Gastroesophageal sphincter (tissue), 4 donors: ENCODE data around the gene SRBD1. TPM values are rescaled to one million over a fixed set of nuclear protein-coding genes. Genes with fewer than 3 reads are reported as not detected.
A peak's percentile ranks its signal among the peaks of the same experiment; 100 is the strongest.

Source experiments
- ATAC-seq: fragments of 150-250 bp; one replicate; pipeline ENCODE4 v1.9.1; 2016; ENCODE audit warnings: mild to moderate bottlenecking, moderate library complexity
- H3K27ac ChIP-seq, 4 donors: fragments of 200-600 bp; sonication (generic) in 3 of 4; 1 replicate in 3 of 4; 2 replicates in 1 of 4; pipeline ENCODE4 v1.5.1; 2016 to 2019
- H3K27me3 ChIP-seq: fragments of 200-600 bp; sonication (generic); one replicate; pipeline ENCODE4 v1.5.1; 2019
- H3K36me3 ChIP-seq, 2 donors: fragments of 200-600 bp; sonication (generic); one replicate each; pipeline ENCODE4 v1.5.1; 2019; ENCODE audit warnings: control low read depth in 1 of 2
- H3K4me1 ChIP-seq, 3 donors: fragments of 200-600 bp; sonication (generic); 1 replicate in 2 of 3; 2 replicates in 1 of 3; pipeline ENCODE4 v1.5.1; 2016 to 2019; ENCODE audit warnings: control low read depth in 2 of 3
- H3K4me3 ChIP-seq, 2 donors: fragments of 200-600 bp; sonication (generic); one replicate each; pipeline ENCODE4 v1.5.1; 2019; ENCODE audit warnings: mild to moderate bottlenecking in 1 of 2, moderate library complexity in 1 of 2
- H3K9me3 ChIP-seq, 3 donors: fragments of 200-600 bp; sonication (generic); one replicate each; pipeline ENCODE4 v1.5.1; 2017 to 2019; ENCODE audit warnings: control low read depth in 2 of 3
- CTCF ChIP-seq, 4 experiments: fragments of 200-600 bp in 2 of 4; fragments of 450-650 bp in 2 of 4; sonication (generic) in 1 of 4; IDR thresholded peaks; one replicate each; pipeline ENCODE4 v1.5.1; 2017 to 2019; ENCODE audit warnings: antibody characterized with exemption in 4 of 4, mild to moderate bottlenecking in 2 of 4, moderate library complexity in 2 of 4
- EP300 ChIP-seq: sonication (generic); formaldehyde crosslinking; IDR thresholded peaks from one replicate; pipeline ENCODE4 v1.6.1; 2017; ENCODE audit warnings: antibody characterized with exemption, mild to moderate bottlenecking
- POLR2A ChIP-seq, 2 donors: fragments of 450-650 bp; IDR thresholded peaks; one replicate each; pipeline ENCODE4 v1.6.1; 2017; ENCODE audit warnings: antibody characterized with exemption in 2 of 2, mild to moderate bottlenecking in 2 of 2, moderate library complexity in 1 of 2
- POLR2AphosphoS5 ChIP-seq: sonication (generic); formaldehyde crosslinking; IDR thresholded peaks from one replicate; pipeline ENCODE4 v1.6.1; 2017; ENCODE audit warnings: antibody characterized with exemption
- WGBS, 2 donors: methylation state at CpG; one replicate each; pipeline ENCODE4 v1.1.5; 2018; ENCODE audit warnings: low coverage in 1 of 2; 5-methylcytosine and 5-hydroxymethylcytosine counted together
- total RNA-seq, 4 donors: library from RNA; depleted of rRNA; stranded (reverse); fragments of >200 nt; gene quantifications; one replicate each; pipeline ENCODE4 v1.1.0, GENCODE V29; 2016

SRBD1 gene
- 10 to 100 TPM in 3 of 4 donors, 1 to 10 TPM in 1; 7.7 to 16.7 (median 12.5) TPM for total RNA-seq

GRCh38 chr2:45611020-45611859 is at the start of gene SRBD1:
SRBD1 (minus strand) TSS chr2:45611267; CDS start chr2:45605441, 5,826 bp downstream.
- Histone ChIP-seq H3K36me3 (no peaks in the 10 kb centered on the region), H3K9me3 (no peaks in the 10 kb centered on the region), H3K27ac (peak within 1 kb of the TSS; percentile 87 to 97 (median 90)), H3K4me1 (peaks cover 5 to 55% (median 18%) of the 10 kb centered on the region in 3 donors), H3K4me3 (peak within 1 kb of the TSS; percentile 69 to 96), H3K27me3 (no peaks in the 10 kb centered on the region)
- peak; percentile 96 for ATAC-seq
- WGBS, 2 donors: 4% methylated on average over 12 to 25 of the region's 44 CpGs
- TF ChIP-seq CTCF (IDR thresholded peaks at IDR 0.05) (peak in 2 of 4 experiments; percentile 28 to 39), EP300 (no peak), POLR2A (IDR thresholded peaks at IDR 0.05) (peak; percentile 36 to 38), POLR2AphosphoS5 (peak; percentile 72)

GRCh38 chr2:45654250-45654649 is 43.2 kb upstream of the SRBD1 start:
- H3K27me3 ChIP-seq: no peaks in the 10 kb centered on the region
- H3K4me3 ChIP-seq: no peak overlapping the region
- peaks cover 0 to 66% (median 10%) of the 10 kb centered on the region in 3 donors for H3K4me1 ChIP-seq
- H3K36me3 ChIP-seq: no peaks in the 10 kb centered on the region
- H3K9me3 ChIP-seq: no peaks in the 10 kb centered on the region
- WGBS, 2 donors: 100% methylated on average over 1 of the region's 3 CpGs
- no peak overlapping the region for H3K27ac ChIP-seq
- ATAC-seq: no peak
- TF ChIP-seq EP300 (no peak), CTCF (IDR thresholded peaks at IDR 0.05) (no peak), POLR2AphosphoS5 (no peak), POLR2A (IDR thresholded peaks at IDR 0.05) (no peak)

- Histone ChIP-seq H3K4me3 (peak overlapping the region; percentile 74 to 97), H3K27ac (peak overlapping the region in 1 of 4 donors; percentile 100), H3K9me3 (no peaks in the 10 kb centered on the region), H3K27me3 (no peaks in the 10 kb centered on the region), H3K36me3 (no peaks in the 10 kb centered on the region), H3K4me1 (peaks cover 0 to 74% (median 11%) of the 10 kb centered on the region in 3 donors)
- ATAC-seq: no peak
- 65 to 68% methylated on average over 4 to 5 of the region's 5 CpGs for WGBS, 2 donors
- TF ChIP-seq POLR2A (IDR thresholded peaks at IDR 0.05): no peak
- no peak for TF ChIP-seq POLR2AphosphoS5
- TF ChIP-seq CTCF (IDR thresholded peaks at IDR 0.05): no peak
- no peak for TF ChIP-seq EP300
These were observed 42.3 kb upstream of the SRBD1 start for GRCh38 chr2:45653122-45653913.

GRCh38 chr2:45652090-45653031 is 41.3 kb upstream of the SRBD1 start:
- no peak for ATAC-seq
- Histone ChIP-seq H3K27ac (peak overlapping the region; percentile 82 to 100 (median 100)), H3K27me3 (no peaks in the 10 kb centered on the region), H3K4me3 (peak overlapping the region; percentile 74 to 97), H3K4me1 (peaks cover 0 to 74% (median 11%) of the 10 kb centered on the region in 3 donors), H3K9me3 (no peaks in the 10 kb centered on the region), H3K36me3 (no peaks in the 10 kb centered on the region)
- TF ChIP-seq POLR2A (IDR thresholded peaks at IDR 0.05) (no peak), EP300 (no peak), POLR2AphosphoS5 (no peak), CTCF (IDR thresholded peaks at IDR 0.05) (no peak)
- WGBS, 2 donors: 0% methylated on average over 1 to 11 of the region's 53 CpGs
